ENCODE results near the gene C1orf226.
A peak's percentile ranks its signal among the peaks of the same experiment; 100 is the strongest.

C1orf226 gene

GRCh38 chr1:162385702-162386101 lies 4.2 kb downstream of the C1orf226 start:
- no peak for DNase-seq

GRCh38 chr1:162386292-162387225 lies 5.0 kb downstream of the C1orf226 start:
- DNase-seq = no peak

- no peak for DNase-seq
Measured at GRCh38 chr1:162387226-162388082, 5.9 kb downstream of the C1orf226 start.

GRCh38 chr1:162388083-162388594 lies 6.6 kb downstream of the C1orf226 start:
- no peak for DNase-seq

GRCh38 chr1:162388615-162389014 lies 7.1 kb downstream of the C1orf226 start:
- DNase-seq = no peak

- DNase-seq = no peak
Measured at GRCh38 chr1:162389021-162389818, 7.7 kb downstream of the C1orf226 start.

GRCh38 chr1:162389971-162390370 lies 8.4 kb downstream of the C1orf226 start:
- no peak for DNase-seq

- DNase-seq = no peak
Measured at GRCh38 chr1:162390396-162391185, 9.1 kb downstream of the C1orf226 start.

GRCh38 chr1:162391790-162392563 lies 10.4 kb downstream of the C1orf226 start:
- peak; percentile 10 for DNase-seq

GRCh38 chr1:162396201-162396906 lies 14.8 kb downstream of the C1orf226 start:
- DNase-seq = no peak

GRCh38 chr1:162397039-162397448 lies 15.5 kb downstream of the C1orf226 start:
- DNase-seq = no peak

GRCh38 chr1:162397943-162398560 lies 16.5 kb downstream of the C1orf226 start:
- DNase-seq = no peak

GRCh38 chr1:162398999-162399580 lies 17.6 kb downstream of the C1orf226 start:
- no peak for DNase-seq

GRCh38 chr1:162400790-162401355 lies 19.3 kb downstream of the C1orf226 start:
- no peak for DNase-seq

- no peak for DNase-seq
Measured at GRCh38 chr1:162404550-162405160, 23.1 kb downstream of the C1orf226 start.

- no peak for DNase-seq
Measured at GRCh38 chr1:162405800-162406199, 24.3 kb downstream of the C1orf226 start.

- no peak for DNase-seq
Measured at GRCh38 chr1:162406811-162407210, 25.3 kb downstream of the C1orf226 start.

- DNase-seq = no peak
Measured at GRCh38 chr1:162407539-162407938, 26.0 kb downstream of the C1orf226 start.
